Loucy (cell line): ENCODE measurements around the gene LMO7.

Experiments
- H2AFZ ChIP-seq: fragments of 200-600 bp; sonication (generic); 2 replicates; pipeline ENCODE4 v1.6.0; 2016; ENCODE audit warnings: antibody characterized with exemption, mild to moderate bottlenecking, low read length, moderate library complexity
- H3F3A ChIP-seq: fragments of 200-600 bp; 2 replicates; pipeline ENCODE4 v1.6.0; 2016; ENCODE audit warnings: antibody characterized with exemption, low read depth, mild to moderate bottlenecking
- H3K27me3 ChIP-seq: fragments of 200-600 bp; sonication (generic); 2 replicates; pipeline ENCODE4 v1.6.1; 2014; ENCODE audit warnings: low read length, mild to moderate bottlenecking; ENCODE audit not compliant: insufficient read depth, poor library complexity, severe bottlenecking
- H3K36me3 ChIP-seq: fragments of 200-600 bp; sonication (generic); 2 replicates; pipeline ENCODE4 v1.6.1; 2016; ENCODE audit warnings: low read length; ENCODE audit not compliant: insufficient read depth
- H3K4me1 ChIP-seq: fragments of 200-600 bp; sonication (generic); 2 replicates; pipeline ENCODE4 v1.5.1; 2014; ENCODE audit warnings: low read length, mild to moderate bottlenecking; ENCODE audit not compliant: insufficient read depth, poor library complexity, severe bottlenecking
- H3K4me2 ChIP-seq: fragments of 200-600 bp; sonication (generic); 2 replicates; pipeline ENCODE4 v1.6.0; 2014; ENCODE audit warnings: antibody characterized with exemption, low read length, low read depth, mild to moderate bottlenecking; ENCODE audit not compliant: poor library complexity, severe bottlenecking
- H3K4me3 ChIP-seq: fragments of 200-600 bp; sonication (generic); 2 replicates; pipeline ENCODE4 v1.5.1; 2014; ENCODE audit warnings: low read length, mild to moderate bottlenecking, mixed read lengths; ENCODE audit not compliant: poor library complexity, severe bottlenecking
- H3K79me2 ChIP-seq: fragments of 200-600 bp; sonication (generic); 2 replicates; pipeline ENCODE4 v1.6.1; 2014; ENCODE audit warnings: low read length; ENCODE audit not compliant: insufficient read depth
- H3K9ac ChIP-seq: fragments of 200-600 bp; sonication (generic); 2 replicates; pipeline ENCODE4 v1.6.0; 2014; ENCODE audit warnings: mild to moderate bottlenecking, low read depth, low read length, moderate library complexity; ENCODE audit not compliant: poor library complexity, severe bottlenecking
- H3K9me2 ChIP-seq: fragments of 200-600 bp; sonication (generic); replicated peaks from 2 replicates; pipeline ENCODE4 v1.6.1; 2016; ENCODE audit warnings: low read depth, low read length, mixed read lengths
- H3K9me3 ChIP-seq: fragments of 200-600 bp; sonication (generic); 2 replicates; pipeline ENCODE4 v1.6.1; 2014; ENCODE audit warnings: mild to moderate bottlenecking, antibody characterized with exemption, low read length, low read depth; ENCODE audit not compliant: insufficient read depth
- H4K20me1 ChIP-seq: fragments of 200-600 bp; sonication (generic); 2 replicates; pipeline ENCODE4 v1.6.0; 2014; ENCODE audit warnings: antibody characterized with exemption, low read length, mild to moderate bottlenecking; ENCODE audit not compliant: insufficient read depth, poor library complexity, severe bottlenecking
- EZH2phosphoT487 ChIP-seq: fragments of 200-600 bp; IDR thresholded peaks from 2 replicates; pipeline ENCODE4 v1.6.1; 2018; ENCODE audit warnings: antibody characterized with exemption, mild to moderate bottlenecking, moderate library complexity, borderline replicate concordance
- TF ChIP-seq, protein P1 (sequence below): fragments of 200-600 bp; sonication (generic); conservative IDR thresholded peaks from 2 replicates; pipeline ENCODE4 v1.5.1; 2014; ENCODE audit warnings: mild to moderate bottlenecking, antibody characterized with exemption, low read length

Gene LMO7

DNA sequence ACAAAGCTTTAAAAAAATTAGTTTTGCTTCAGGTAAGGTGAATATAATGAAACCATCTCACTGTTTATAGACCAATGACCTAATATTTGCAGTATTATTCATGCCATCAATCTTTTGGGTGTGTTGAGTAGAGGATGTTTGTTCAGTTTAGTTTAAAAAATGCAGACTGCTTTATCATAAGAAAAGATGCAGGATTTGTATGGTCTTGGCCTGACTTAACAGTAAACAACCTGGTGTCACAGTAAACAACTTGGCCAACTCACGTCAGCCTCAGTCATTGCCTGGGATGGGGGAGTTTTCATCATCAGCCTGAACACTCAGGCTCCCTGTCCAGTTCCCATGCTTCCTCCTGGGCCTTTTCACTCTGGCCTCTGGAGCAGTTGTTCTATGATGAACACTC is 55.1 kb downstream of the LMO7 start:
- no peaks in the 10 kb centered on the region for H3K36me3 ChIP-seq
- no peak for TF ChIP-seq EZH2phosphoT487
- TF ChIP-seq, protein P1, sequence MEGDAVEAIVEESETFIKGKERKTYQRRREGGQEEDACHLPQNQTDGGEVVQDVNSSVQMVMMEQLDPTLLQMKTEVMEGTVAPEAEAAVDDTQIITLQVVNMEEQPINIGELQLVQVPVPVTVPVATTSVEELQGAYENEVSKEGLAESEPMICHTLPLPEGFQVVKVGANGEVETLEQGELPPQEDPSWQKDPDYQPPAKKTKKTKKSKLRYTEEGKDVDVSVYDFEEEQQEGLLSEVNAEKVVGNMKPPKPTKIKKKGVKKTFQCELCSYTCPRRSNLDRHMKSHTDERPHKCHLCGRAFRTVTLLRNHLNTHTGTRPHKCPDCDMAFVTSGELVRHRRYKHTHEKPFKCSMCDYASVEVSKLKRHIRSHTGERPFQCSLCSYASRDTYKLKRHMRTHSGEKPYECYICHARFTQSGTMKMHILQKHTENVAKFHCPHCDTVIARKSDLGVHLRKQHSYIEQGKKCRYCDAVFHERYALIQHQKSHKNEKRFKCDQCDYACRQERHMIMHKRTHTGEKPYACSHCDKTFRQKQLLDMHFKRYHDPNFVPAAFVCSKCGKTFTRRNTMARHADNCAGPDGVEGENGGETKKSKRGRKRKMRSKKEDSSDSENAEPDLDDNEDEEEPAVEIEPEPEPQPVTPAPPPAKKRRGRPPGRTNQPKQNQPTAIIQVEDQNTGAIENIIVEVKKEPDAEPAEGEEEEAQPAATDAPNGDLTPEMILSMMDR, result no peak
- H3K27me3 ChIP-seq, result no peaks in the 10 kb centered on the region
- no peaks in the 10 kb centered on the region for H4K20me1 ChIP-seq
- H3K4me2 ChIP-seq, result no peak overlapping the region
- H3K9ac ChIP-seq, result no peak overlapping the region
- H3K4me1 ChIP-seq, result peaks cover 5% of the 10 kb centered on the region
- no peaks in the 10 kb centered on the region for H3K9me2 ChIP-seq
- H3F3A ChIP-seq, result no peaks in the 10 kb centered on the region
- no peaks in the 10 kb centered on the region for H3K79me2 ChIP-seq
- no peak overlapping the region for H2AFZ ChIP-seq
- H3K4me3 ChIP-seq, result no peak overlapping the region
- H3K9me3 ChIP-seq, result no peaks in the 10 kb centered on the region

DNA sequence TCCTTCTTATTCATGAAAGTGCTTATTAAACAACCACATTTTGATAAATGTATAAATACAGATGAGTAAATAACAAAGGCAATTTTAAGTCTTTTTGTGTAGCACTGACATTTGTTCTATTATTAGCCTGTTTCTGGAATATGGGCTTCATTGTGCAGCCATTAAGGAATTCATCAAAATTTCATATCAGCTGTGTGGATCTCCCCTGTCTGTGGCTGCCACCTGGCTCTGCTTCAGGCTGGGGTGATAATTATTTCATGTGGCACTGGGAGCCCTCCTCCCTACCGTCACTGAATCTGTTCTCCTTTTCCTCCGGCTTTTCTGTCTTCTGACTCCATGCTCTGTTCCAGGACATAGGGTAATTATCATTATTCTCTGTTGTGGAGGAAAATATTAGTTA is 57.1 kb downstream of the LMO7 start:
- TF ChIP-seq EZH2phosphoT487, result no peak
- TF ChIP-seq, protein P1, result no peak

DNA sequence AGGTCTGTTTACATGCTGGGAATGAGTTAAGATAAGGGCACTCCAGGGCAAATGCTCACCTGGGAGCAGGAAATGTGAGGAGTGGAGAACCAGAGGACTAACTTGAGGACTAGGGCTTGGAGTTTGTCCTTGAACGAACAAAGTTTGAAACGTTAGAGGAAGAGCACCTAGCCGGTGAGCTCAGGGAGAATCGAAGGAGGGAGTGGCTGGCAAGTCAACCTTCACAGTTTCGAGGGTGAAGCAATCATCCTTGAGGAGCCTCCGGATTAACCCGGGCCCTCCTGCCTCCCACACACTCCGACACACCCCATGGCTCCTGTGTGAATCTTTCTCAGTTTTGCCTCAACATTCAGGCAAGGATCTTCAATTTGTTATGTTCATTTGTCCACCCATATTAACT is 58.6 kb downstream of the LMO7 start:
- Histone ChIP-seq H3K9me2 (no peaks in the 10 kb centered on the region), H3K4me2 (no peak overlapping the region), H4K20me1 (no peaks in the 10 kb centered on the region), H2AFZ (no peak overlapping the region), H3F3A (no peaks in the 10 kb centered on the region), H3K36me3 (no peaks in the 10 kb centered on the region), H3K27me3 (no peaks in the 10 kb centered on the region), H3K9me3 (no peaks in the 10 kb centered on the region), H3K4me1 (peaks cover 5% of the 10 kb centered on the region), H3K9ac (no peak overlapping the region), H3K4me3 (no peak overlapping the region), H3K79me2 (no peaks in the 10 kb centered on the region)
- no peak for TF ChIP-seq EZH2phosphoT487
- TF ChIP-seq, protein P1, result no peak

More for the DNA sequence above, 57.1 kb downstream of the LMO7 start:
- Histone ChIP-seq H3K79me2 (no peaks in the 10 kb centered on the region), H2AFZ (no peak overlapping the region), H3F3A (no peaks in the 10 kb centered on the region), H3K27me3 (no peaks in the 10 kb centered on the region), H3K4me2 (no peak overlapping the region), H3K4me3 (no peak overlapping the region), H3K4me1 (peaks cover 5% of the 10 kb centered on the region), H4K20me1 (no peaks in the 10 kb centered on the region), H3K9me3 (no peaks in the 10 kb centered on the region), H3K9me2 (no peaks in the 10 kb centered on the region), H3K36me3 (no peaks in the 10 kb centered on the region), H3K9ac (no peak overlapping the region)
